NCI-H510A (cell line): Measurements from ENCODE around the gene PPP1R18.
A peak's percentile ranks its signal among the peaks of the same experiment; 100 is the strongest.
"Not testable (repeated sequence)": the region's sequence is repeated elsewhere in the genome, so short reads cannot be mapped to it uniquely, and the experiment has no call there.

Source experiments
- DNase-seq: peaks from one replicate; lab custom pipeline; 2025; lab: John Stamatoyannopoulos, UW

The PPP1R18 gene

DNA sequence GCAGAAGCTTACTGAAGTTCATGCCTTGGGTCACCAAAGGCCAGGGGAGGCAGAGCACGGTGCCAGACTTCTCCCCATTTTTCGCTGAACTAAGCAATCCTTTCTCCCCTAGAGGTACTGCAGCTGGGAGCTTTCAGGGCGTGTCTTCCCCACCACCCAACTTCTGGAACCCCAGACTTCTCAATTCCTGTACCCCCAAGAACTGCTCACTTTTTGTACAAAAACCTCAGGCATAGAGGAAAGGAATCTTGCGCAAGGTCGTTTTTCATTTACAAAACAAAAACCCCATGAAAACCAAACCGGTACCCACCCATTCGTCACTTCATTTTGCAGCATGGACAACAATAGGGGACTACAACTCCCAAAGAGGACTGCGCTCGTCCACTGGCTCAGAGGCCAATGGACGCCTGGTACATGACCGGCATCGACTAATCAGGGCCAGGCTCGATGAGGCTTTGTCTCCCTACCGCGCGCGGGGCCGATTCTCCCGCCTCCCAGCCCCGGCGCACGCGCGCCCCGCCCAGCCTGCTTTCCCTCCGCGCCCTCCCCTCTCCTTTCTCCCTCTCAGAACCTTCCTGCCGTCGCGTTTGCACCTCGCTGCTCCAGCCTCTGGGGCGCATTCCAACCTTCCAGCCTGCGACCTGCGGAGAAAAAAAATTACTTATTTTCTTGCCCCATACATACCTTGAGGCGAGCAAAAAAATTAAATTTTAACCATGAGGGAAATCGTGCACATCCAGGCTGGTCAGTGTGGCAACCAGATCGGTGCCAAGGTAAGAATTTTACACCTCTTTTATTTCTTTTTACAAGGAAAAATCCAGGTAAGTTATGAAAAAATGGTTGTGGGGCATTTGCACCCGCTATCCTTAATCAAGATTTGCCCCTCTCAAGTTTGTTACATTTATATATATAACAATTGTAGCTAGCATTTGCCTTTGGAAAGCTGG lies 33.6 kb upstream of the PPP1R18 start, which contains the start of gene TUBB:
TSS of gene TUBB (plus strand) at position 562 of the 947 bp plus-strand sequence. CDS start at position 717, 155 bp downstream.
- DNase-seq: peak; percentile 94

DNA sequence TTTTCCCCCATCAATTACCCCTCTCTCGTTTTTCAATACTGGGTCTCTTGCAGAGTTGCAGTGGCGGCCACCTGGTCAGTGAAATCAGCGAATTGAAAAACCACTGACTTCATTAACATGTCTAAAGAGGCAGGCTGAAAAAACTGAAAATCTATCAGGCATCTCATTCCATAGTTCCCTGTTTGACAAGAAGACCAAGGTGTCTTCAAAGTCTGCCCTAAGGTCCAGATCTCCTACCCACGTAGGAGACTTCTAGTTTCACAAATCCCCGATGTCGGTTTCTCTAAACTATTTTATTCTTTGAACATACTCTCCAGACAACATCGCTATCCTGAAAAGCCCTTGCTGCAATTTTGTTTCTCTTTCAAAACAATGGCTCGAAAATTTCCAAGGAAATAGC lies 32.9 kb upstream of the PPP1R18 start:
- no peak for DNase-seq

DNA sequence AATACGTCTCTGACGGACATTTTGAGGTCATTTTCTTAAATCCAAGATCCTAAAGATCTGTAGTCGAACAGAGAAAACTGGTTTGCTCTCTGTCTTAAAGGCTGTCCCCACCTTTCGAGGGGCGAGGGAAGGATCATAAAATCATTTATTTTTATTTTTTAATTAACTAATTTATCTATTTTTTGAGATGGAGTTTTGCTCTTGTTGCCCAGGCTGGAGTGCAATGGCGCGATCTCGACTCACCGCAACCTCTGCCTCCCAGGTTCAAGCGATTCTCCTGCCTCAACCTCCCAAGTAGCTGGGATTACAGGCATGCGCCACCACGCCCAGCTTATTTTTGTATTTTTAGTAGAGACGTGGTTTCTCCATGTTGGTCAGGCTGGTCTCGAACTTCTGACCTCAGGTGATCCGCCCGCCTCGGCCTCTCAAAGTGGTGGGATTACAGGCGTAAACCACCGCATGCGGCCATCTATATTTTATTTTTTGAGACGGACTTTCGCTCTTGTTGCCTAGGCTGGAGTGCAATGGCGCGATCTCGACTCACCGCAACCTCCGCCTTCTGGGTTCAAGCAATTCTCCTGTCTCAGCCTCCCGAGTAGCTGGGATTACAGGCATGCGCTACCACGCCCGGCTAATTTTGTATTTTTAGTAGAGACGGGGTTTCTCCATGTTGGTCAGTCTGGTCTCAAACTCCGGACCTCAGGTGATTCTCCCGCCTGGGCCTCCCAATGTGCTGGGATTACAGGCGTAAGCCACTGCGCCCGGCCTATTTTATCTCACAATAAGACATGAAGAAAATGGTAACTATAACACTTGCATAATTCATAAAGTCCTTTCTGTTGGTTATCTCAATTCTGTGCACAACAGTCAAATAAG lies 31.6 kb upstream of the PPP1R18 start:
- not testable (repeated sequence) for DNase-seq

DNA sequence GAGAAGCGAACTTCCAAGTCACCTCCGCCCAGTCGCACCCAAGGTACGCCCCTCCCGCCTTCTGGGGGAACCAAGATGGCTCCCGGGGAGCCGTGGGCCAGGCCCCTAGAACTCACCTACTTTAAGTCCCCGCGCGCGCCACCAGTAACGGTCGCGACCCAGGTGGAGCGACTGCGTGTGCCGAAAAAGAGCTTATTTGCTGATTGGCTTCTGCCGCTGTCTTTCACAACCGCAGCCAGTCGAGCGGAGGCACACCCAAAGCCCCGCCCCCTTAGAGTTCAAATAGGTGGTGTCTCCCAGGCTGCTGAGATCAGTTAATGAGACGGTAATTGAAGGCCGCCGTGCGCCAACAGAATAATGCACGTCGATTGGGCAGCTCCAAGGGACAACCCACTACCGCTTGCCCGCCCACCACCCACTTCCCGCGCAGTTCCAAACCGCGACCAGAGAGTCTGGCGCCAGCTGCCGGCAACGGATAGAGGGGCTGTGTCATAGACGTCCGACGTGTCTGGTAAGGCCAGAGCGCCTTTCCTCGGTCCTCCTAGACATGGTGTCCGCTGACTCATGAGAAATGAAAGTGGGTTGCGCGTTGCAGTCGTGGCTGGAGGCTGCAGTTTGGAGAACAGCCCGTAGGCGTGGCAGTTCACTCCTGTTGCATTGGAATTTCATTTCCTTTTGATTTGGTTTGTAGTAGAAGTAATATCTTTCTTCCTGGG lies 30.8 kb upstream of the PPP1R18 start, which contains the start of gene MDC1:
TSS of gene MDC1 (minus strand) at position 153 of the 716 bp plus-strand sequence. CDS start 2,106 bp downstream, outside the sequence.
- peak; percentile 98 for DNase-seq

DNA sequence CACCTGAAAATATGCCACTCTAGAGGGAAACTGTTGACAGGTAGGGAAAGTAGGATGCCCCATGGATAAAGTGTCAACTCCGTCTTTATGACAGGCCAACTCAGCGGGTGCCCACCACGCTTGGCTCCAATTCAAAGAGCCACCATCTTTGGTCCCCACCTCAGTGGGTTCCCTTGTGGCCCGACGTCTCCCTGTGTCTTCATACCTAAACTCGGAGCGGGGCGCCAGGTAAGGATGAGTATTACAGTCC lies 30.4 kb upstream of the PPP1R18 start:
- no peak for DNase-seq

DNA sequence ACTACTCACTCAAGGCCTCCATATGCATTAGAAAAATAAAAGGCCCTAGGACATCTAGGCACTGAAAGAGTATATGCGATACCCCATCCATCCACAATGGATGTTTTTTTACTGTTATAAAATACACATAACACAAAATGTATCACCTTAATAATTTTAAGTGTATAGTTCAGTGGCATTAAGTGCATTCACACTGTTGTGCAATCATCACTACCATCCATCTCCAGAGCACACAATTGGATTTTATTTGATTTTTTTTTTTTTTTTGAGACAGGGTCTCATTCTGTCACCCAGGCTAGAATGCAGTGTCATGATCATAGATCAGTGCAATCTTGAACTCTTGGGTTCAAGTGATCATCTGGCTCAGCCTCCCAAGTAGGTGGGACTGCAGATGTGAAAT lies 27.8 kb upstream of the PPP1R18 start:
- DNase-seq: no peak

DNA sequence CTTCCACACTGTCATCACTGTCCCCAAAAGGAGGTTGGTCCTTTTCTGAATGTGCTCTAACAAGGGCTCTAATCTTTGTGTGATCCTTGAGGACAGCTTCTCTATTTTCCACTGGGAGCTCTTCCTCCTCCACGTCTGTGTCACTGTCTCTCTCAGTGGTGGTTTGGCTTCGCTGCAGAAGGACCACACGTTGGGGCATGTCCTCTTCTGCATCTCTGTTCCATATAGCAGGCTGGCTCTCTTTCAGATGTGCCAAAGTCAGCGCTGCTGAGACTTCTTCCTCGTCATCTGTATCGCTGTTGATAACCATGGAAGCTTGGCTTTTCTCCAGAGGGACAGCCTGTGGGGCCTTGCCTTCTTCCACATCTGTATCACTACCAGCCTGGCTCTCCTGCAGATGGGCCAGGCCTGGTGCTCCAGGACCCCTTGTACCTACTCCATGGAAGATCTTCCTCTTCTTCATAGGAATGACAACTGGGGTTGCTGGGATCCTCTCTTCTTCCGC lies 26.0 kb upstream of the PPP1R18 start:
- DNase-seq: no peak

DNA sequence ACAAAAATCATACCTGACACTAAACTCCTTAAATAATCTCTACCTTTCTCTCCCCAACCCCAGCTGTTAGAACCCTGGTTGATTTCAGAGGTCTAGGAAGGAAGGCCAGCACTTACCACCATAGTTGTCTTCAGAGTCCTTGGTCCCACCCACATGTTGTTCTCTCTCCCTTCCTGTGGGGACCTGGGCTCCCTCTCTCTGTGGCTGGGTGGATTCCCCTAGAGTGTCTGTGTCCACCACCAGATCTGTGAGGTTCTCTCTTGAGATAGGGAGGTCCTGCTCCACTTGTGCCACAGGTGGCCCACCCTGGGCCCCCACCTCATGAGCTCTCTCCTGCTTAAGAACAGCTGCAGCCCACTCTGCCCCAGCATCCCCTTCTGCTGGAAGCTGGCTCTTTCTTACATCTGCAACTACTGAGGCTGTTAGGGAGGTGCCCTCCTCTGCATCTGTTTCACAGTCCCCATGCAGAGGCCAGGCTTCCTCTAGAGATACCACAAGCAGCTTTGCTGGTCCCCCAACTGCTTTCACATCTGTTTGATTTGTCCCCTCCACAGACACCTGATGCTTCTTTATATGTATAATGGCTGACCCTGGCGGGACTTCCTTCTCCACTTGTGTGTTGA lies 25.4 kb upstream of the PPP1R18 start:
- DNase-seq: no peak

DNA sequence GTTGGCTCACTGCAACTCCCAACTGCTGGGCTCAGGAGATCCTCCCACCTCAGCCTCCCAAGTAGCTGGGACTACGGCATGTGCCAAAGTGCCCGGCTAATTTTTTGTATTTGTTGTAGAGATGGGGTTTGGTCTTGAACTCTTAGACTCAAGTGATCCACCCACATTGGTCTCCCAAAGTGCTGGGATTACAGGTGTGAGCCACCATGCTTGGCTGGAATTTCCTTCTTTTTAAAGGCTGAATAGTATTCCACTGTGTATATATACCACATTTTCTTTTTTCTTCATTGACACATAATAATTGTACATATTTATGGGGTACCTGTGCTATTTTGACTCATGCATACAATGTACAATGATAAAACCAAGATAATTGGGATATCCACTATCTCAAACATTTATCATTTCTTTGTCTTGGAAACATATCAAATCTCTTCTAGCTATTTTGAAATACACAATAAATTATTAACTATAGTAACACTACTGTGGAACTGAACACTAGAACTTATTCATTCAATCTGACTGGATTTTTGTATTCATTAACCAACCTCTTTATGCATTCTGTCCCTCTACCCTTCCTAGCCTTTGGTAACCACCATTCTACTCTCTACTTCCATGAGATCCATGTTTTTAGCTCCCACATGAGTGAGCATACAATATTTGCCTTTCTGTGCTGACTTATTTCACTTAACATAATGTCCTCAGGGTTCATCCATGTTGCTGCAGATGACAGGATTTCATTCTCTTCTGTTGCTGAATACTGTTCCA lies 22.8 kb upstream of the PPP1R18 start:
- DNase-seq: no peak

DNA sequence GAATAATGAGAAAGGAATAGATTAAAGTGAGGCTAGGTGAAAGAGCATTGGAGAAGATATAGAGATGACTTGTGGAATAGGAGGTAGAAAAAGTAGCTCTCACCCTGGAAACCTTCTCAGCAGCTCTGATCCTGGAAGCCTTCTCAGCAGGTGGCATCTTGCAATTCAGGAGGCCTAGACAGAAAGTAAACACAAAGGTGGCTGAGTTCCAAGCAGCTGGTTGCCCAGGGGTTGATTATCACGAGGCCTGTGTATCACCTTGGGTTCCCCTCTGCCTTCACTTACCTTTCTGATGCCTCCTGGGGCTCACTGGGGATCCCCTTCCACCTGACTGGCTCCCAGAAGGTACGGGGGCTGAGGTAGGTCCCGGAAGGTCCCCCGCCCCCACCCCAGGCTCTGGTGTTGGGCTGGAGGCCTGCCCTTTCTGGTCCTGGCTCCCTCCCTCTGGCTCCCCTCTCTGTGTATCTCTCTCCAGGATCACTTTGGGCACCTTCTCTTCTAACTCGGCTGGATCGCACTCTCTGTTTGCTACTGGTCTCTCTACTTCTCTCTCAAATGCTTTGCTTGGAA lies 20.9 kb upstream of the PPP1R18 start:
- peak; percentile 65 for DNase-seq

DNA sequence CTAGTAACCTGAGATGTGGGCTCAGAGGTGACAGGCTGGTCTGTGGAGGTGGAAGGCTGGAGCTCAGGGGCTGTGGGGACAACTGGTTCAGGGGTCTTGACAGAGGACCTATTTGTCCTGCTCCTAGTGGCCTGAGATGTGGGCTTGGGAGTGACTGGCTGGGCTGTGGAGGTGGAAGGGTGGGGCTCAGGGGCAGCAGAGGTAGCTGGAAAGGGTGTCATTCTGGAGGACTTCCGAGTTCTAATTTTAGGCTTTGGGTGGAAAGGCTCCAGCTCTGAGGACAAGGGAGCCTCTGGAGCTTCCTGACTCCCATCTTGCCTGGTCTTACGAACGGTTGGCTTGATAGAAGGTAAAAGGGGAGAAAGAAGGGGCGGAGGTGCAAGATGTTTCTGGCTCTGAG lies 19.2 kb upstream of the PPP1R18 start:
- no peak for DNase-seq

DNA sequence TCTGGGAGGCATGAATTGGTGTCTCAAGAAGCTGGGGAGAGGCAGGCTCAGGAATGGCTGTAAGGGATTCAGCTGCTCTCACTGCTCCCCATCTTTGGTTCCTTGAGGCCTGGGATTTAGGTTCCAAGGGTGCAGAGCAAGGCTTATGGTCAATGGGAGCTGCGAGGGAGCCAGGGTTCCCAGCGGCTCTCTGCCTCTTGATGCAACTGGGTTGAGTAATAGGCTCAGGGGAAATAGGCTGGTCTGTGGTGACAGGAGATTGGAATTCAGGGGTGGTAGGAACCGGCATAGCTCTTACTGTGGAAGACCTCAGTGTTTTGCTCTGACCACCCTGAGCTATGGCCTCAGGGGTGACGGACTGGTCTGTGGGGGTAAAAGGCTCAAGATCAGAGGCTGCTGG lies 17.4 kb upstream of the PPP1R18 start:
- DNase-seq: no peak

DNA sequence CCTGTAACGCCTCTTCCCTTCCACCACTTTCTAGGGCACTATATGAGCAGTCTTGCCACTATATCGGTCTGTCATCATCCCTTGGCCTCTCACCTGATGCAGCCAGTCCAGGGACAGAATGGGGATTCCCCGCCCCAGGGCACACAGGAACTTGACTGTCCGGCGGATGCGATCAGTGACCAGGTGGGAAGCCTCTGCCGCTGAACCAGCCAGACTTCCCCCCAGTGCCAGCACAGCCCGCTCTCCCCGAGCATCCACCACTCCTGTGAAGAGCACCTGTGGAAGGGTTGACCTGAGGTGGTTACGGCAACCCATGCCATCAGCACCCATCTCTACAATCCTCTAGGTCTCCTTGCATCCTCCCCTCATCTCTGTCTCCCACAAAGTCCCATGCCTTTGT lies 16.6 kb upstream of the PPP1R18 start:
- DNase-seq: no peak

DNA sequence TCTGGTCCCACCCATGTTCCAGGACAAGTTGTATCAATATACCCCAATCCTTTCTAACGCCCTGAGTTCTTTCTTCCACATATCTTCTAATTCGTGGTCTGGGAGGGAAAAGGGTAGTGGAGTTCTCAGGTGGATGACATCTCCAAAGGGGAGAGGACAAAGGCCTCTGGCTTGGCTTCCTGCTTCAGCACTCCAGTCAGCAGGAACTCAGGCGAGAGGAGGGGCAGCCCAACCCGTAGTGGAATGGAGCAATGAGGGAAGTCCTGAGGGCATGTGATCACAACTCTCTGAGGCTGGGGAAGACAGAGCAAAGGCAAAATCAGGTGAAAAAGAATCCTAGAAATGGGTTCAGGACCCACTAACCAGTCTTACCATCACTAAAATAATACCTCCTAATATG lies 13.9 kb upstream of the PPP1R18 start:
- DNase-seq: no peak

DNA sequence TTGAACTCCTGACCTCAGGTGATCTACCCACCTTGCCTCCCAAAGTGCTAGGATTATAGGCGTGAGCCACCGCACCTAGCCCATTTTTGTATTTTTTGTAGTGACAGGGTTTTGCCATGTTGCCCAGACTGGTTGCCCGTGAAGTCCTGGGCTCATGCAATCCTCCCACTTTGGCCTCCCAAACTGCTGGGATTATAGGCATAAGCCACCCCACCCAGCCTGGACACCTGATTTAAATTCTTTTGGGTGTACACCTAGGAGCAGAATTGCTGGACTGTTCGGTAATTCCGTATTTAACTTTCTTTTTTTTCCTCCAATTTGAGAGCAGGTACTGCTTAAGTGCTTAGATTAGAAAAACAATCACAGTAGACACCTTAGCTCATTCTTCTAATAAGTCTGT lies 10.0 kb upstream of the PPP1R18 start:
- no peak for DNase-seq

DNA sequence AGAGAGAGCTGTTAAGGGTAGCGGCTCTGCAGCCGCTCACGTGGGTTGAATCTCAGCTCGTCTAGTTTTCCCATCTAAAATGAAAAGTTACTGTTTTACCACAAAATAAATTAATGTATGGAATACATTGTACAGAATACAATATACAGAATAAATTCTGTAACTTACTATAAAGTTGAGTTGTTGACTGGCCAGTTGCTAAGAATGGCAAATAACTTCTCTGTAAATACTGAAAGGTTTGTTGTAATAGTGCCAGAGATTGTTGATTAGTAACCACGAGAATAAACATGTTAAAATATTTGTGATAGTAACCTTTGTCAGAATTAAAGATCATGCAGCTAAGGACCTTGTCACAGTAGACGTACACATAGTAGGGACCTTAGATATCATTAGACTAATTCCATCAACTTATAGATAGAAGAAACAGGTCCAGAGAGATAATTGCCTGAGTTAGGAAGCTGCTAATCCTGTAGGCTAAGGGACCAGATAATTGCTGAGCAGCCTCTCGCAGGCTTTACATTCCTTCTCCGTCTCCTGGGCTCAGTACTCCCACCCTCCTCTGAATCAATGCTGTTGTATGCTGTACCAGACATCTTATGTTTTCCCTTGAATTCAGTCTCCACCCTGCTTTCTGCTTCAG lies 4.9 kb upstream of the PPP1R18 start:
- DNase-seq: no peak

DNA sequence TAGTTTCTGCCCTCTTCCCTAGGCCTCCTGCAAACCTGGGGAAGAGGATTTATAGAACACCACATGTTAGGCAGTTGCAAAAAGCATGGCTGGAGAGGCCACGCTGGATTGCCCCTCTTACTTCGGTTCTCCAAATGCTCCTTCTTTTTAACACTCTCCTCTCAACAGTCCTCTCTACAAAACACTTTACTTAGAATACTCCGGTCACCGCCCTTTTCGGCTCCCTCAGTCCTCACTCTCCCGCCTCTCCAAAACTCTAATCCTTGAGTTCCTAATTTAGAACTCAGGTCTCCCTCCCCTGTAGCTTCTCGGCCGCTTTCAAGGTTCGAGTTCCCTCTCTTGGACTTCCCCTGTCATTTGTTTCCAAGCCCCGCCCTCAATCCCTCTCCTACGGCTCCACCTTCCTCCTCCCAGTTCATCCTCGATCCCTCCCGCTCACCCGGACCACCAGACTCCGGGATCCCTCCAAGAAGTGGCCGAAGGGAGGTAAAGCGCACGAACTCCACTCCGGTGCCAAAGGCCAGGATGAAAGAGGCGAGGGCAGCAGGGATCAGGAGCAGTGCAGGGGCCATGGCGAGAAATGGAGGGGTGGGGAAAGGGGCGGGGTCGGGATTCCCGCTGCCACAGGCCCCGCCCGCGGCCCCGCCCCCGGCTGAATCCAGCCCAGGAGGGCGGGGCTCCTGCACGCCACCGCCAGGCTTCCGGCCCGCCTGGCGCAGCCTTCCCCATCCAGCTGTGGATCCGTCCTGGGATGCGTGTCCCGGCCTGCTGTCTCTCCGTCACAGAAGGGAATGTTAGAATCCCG lies 4.2 kb upstream of the PPP1R18 start, which contains the start of gene NRM:
TSS of gene NRM (minus strand) at position 582 of the 805 bp plus-strand sequence. CDS start at position 572, 10 bp downstream.
- DNase-seq: peak; percentile 59

DNA sequence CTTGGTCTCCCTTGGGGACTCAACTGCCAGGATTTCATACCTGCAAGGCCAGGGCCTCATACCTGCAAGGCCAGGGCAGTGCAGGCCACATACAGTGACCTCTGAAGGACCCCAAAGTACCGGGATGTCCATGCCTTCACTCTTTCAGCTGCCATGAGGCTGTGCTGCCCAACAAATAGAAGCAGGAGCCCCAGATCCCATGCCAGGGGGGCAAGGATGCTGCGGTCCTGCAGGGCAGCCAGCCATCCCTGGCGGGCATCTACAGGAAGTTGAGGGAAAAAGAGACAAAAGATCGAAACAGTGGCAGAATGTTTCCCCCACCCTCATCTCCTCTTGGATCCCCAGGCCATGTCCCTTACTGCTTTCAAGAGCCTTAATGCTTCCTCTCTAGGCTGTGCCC lies 3.5 kb upstream of the PPP1R18 start:
- no peak for DNase-seq
